GM10266 (cell line): ENCODE data around the gene SLAMF9.

Experiments
- DNase-seq: peaks from one replicate; pipeline ENCODE4 v3.0.0; 2012; ENCODE audit errors: extremely low spot score
- TF ChIP-seq, protein P1 (sequence below): IDR thresholded peaks from 2 replicates; pipeline ENCODE4 v1.5.1; 2012; ENCODE audit warnings: mild to moderate bottlenecking, low read depth; ENCODE audit not compliant: control insufficient read depth, insufficient read depth; ENCODE audit errors: missing control alignments

Gene SLAMF9

GRCh38 chr1:159991513-159991912 lies 37.5 kb upstream of the SLAMF9 start:
- TF ChIP-seq, protein P1, sequence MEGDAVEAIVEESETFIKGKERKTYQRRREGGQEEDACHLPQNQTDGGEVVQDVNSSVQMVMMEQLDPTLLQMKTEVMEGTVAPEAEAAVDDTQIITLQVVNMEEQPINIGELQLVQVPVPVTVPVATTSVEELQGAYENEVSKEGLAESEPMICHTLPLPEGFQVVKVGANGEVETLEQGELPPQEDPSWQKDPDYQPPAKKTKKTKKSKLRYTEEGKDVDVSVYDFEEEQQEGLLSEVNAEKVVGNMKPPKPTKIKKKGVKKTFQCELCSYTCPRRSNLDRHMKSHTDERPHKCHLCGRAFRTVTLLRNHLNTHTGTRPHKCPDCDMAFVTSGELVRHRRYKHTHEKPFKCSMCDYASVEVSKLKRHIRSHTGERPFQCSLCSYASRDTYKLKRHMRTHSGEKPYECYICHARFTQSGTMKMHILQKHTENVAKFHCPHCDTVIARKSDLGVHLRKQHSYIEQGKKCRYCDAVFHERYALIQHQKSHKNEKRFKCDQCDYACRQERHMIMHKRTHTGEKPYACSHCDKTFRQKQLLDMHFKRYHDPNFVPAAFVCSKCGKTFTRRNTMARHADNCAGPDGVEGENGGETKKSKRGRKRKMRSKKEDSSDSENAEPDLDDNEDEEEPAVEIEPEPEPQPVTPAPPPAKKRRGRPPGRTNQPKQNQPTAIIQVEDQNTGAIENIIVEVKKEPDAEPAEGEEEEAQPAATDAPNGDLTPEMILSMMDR: no peak
- no peak for DNase-seq

DNA sequence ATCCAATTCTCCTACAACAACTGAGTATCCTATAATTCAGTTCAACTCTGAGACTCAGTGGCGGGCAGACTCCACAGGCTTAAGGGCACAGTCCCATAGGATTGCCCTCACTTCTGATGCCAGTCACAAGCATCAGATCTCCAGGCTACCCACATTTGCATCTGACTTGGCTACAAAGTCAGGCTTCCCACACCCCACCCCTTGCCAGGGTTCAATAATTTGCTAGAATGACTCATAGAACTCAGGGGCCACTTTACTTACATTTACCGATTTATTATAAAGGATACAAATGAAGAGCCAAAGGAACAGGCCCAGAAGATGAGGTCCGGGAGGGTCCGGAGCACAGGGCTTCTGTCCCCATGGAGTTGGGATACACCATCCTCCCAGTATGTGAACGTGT lies 36.0 kb upstream of the SLAMF9 start:
- TF ChIP-seq, protein P1: no peak
- no peak for DNase-seq

DNA sequence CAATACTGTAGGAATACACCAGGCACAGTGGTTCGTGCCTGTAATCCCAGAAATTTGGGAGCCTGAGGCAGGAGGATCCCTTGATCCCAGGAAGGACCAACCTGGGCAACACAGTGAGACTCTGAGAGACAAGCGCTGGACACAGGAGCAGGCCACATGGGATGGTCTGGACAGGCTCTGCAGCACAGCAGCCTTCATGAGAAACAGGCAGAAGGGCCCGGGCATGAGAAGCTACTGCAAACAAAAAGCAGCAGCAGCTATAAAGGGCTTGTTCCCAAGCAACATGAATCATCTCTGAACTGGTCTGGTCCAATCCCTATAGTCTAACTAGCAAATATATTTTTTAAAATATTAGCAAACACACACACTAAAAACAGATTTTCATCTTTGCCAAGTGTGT lies 35.5 kb upstream of the SLAMF9 start:
- TF ChIP-seq, protein P1: no peak
- DNase-seq: no peak

DNA sequence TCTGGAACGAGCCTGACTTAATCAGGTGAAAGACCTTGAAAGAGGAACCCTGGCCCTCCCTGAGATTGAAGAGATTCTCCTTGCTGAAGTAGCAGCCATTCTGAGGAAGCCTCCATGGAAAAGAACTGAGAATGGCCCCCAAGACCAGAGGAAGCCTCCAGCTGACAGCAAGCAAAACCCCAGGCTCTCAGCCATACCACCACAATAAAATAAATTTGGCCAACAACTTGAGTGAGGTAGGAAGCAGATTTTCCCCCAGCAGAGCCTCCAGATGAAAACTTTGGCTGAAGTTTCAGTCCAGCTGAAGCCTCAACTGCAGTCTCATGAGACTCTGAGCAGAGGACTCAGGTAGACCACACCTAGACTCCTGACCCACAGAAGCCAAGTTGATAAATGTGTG lies 34.0 kb upstream of the SLAMF9 start:
- TF ChIP-seq, protein P1: no peak

GRCh38 chr1:159987186-159987585 lies 33.1 kb upstream of the SLAMF9 start:
- DNase-seq: no peak
- TF ChIP-seq, protein P1: no peak

More for the DNA sequence above, 34.0 kb upstream of the SLAMF9 start:
- no peak for DNase-seq

DNA sequence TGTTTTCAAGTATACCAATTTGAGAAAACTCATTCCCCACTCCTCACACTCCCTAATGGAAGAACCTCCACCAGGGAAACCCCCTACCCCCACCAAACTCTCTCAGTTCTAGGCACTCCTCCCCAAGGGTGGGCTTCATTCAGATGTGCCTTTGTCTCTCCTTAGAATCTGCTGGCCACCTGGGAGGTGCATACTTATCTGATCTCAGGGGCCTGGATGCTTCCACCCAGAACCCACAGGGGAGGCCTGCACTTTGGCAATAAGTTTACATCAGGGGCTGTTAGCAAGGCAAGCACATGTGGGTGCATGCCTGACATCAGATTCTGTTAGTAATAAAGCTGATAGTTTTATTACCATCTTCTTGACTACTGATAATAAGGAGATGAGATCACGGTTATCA lies 32.5 kb upstream of the SLAMF9 start:
- DNase-seq: no peak
- TF ChIP-seq, protein P1: no peak

- TF ChIP-seq, protein P1: no peak
- DNase-seq: no peak
Measured at GRCh38 chr1:159986093-159986492, 32.1 kb upstream of the SLAMF9 start.
